Mucosa of descending colon (tissue), 3 donors: ENCODE data around the gene PTPN21. TPM values are rescaled to one million over a fixed set of nuclear protein-coding genes. Genes with fewer than 3 reads are reported as not detected.

Experiments
- ATAC-seq: fragments of 200-7000 bp; cut with Tn5 transposase; one replicate; pipeline ENCODE4 v1.9.1; 2020; ENCODE audit warnings: mild to moderate bottlenecking, moderate library complexity
- DNase-seq, 3 donors: peaks; one replicate each; pipeline ENCODE4 v3.0.0-alpha.2; 2020
- H3K36me3 ChIP-seq: fragments of 200-600 bp; one replicate; pipeline ENCODE4 v1.8.0; 2021; ENCODE audit warnings: low read depth, mild to moderate bottlenecking
- H3K4me1 ChIP-seq: fragments of 200-600 bp; one replicate; pipeline ENCODE4 v1.8.0; 2021; ENCODE audit warnings: low read depth, mild to moderate bottlenecking
- H3K4me3 ChIP-seq: fragments of 200-600 bp; one replicate; pipeline ENCODE4 v1.8.0; 2021; ENCODE audit warnings: mild to moderate bottlenecking
- H3K9me3 ChIP-seq: fragments of 200-600 bp; one replicate; pipeline ENCODE4 v1.8.0; 2021; ENCODE audit warnings: mild to moderate bottlenecking
- intact Hi-C, 2 donors: fragments of 100-400 bp; cut with DNase I in 1 of 2; cut with micrococcal nuclease in 1 of 2; formaldehyde crosslinking; loops; one replicate each; pipeline versions ENCODE4 v1.11.0 to v1.11.1; 2022; cut with DNase I, micrococcal nuclease
- total RNA-seq, 3 donors: library from RNA; stranded (reverse); fragmentation: NEBNext Ultra II Directional in 2 of 3; extraction: Animal tissue kit (Norgen Biotek cat#: 25700) in 2 of 3; gene quantifications; one replicate each; pipeline versions ENCODE4 v1.2.1 to v1.2.4, GENCODE V29; 2021 to 2023
- TF ChIP-seq, protein P1 (sequence below): fragments of 200-600 bp; IDR thresholded peaks from one replicate; pipeline ENCODE4 v1.8.0; 2022; ENCODE audit warnings: antibody characterized with exemption, mild to moderate bottlenecking
- donor health status: DM: no; HTN: no; CAD: no; lungs with moderate emphysema.
- donor health status: DM: no; HTN: no; CAD: no.
- donor health status: DM: no; HTN: yes; CAD: no.

PTPN21 gene
- total RNA-seq, 3 donors from 2014 or later, result 37.0 to 51.8 (median 44.7) TPM

DNA sequence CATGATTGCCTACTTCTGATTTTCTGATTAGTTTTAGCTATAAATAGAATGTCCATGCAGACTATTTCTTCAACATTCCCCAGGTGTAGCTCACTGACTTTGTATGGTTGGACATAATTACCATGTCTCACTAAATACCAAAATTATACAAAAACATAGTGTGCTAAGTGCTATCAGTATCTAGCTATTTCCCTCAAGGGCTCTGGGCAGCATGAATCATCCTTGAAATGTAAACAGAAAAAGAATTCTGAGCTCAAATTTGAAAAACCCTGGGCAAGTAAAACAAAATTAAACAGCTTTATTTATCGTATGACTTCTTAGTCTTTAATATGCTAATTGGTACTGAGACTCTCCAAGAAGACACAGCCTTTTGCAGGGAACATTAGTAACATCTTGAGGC, 86.4 kb downstream of the PTPN21 start:
- no peaks in the 10 kb centered on the region for H3K4me1 ChIP-seq
- H3K36me3 ChIP-seq, result no peaks in the 10 kb centered on the region
- TF ChIP-seq, protein P1, sequence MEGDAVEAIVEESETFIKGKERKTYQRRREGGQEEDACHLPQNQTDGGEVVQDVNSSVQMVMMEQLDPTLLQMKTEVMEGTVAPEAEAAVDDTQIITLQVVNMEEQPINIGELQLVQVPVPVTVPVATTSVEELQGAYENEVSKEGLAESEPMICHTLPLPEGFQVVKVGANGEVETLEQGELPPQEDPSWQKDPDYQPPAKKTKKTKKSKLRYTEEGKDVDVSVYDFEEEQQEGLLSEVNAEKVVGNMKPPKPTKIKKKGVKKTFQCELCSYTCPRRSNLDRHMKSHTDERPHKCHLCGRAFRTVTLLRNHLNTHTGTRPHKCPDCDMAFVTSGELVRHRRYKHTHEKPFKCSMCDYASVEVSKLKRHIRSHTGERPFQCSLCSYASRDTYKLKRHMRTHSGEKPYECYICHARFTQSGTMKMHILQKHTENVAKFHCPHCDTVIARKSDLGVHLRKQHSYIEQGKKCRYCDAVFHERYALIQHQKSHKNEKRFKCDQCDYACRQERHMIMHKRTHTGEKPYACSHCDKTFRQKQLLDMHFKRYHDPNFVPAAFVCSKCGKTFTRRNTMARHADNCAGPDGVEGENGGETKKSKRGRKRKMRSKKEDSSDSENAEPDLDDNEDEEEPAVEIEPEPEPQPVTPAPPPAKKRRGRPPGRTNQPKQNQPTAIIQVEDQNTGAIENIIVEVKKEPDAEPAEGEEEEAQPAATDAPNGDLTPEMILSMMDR, result no peak
- DNase-seq (no peak), ATAC-seq (no peak)
- intact Hi-C loops, result no loop called here
- H3K9me3 ChIP-seq, result no peaks in the 10 kb centered on the region
- H3K4me3 ChIP-seq, result no peak overlapping the region

- ATAC-seq (peak; percentile 71), DNase-seq (peak in 1 of 3 donors; percentile 32)
- H3K36me3 ChIP-seq, result no peaks in the 10 kb centered on the region
- no peak overlapping the region for H3K4me3 ChIP-seq
- TF ChIP-seq, protein P1, result no peak
- intact Hi-C loops, result no loop called here
- no peaks in the 10 kb centered on the region for H3K4me1 ChIP-seq
- H3K9me3 ChIP-seq, result peaks cover 5% of the 10 kb centered on the region
These were observed 91.5 kb downstream of the PTPN21 start for GRCh38 chr14:88463318-88463717.

- TF ChIP-seq, protein P1, result no peak
- DNase-seq (no peak), ATAC-seq (no peak)
- Histone ChIP-seq H3K4me3 (no peak overlapping the region), H3K4me1 (no peaks in the 10 kb centered on the region), H3K36me3 (no peaks in the 10 kb centered on the region), H3K9me3 (no peaks in the 10 kb centered on the region)
- intact Hi-C loops, result no loop called here
These were observed 99.9 kb downstream of the PTPN21 start for GRCh38 chr14:88454886-88455285.

- H3K36me3 ChIP-seq, result no peaks in the 10 kb centered on the region
- intact Hi-C loops, result no loop called here
- no peaks in the 10 kb centered on the region for H3K4me1 ChIP-seq
- no peak for DNase-seq
- ATAC-seq, result no peak
- H3K9me3 ChIP-seq, result no peaks in the 10 kb centered on the region
- TF ChIP-seq, protein P1, result no peak
- H3K4me3 ChIP-seq, result no peak overlapping the region
These were observed 102.6 kb downstream of the PTPN21 start for GRCh38 chr14:88452231-88452630.

GRCh38 chr14:88439088-88439487, 115.7 kb downstream of the PTPN21 start:
- intact Hi-C loops, result no loop called here
- H3K4me3 ChIP-seq, result no peak overlapping the region
- H3K4me1 ChIP-seq, result no peaks in the 10 kb centered on the region
- TF ChIP-seq, protein P1, result no peak
- no peak for ATAC-seq
- no peak for DNase-seq
- no peaks in the 10 kb centered on the region for H3K9me3 ChIP-seq
- H3K36me3 ChIP-seq, result no peaks in the 10 kb centered on the region

GRCh38 chr14:88437658-88438057, 117.1 kb downstream of the PTPN21 start:
- no peaks in the 10 kb centered on the region for H3K36me3 ChIP-seq
- DNase-seq, result no peak
- intact Hi-C loops, result no loop called here
- no peaks in the 10 kb centered on the region for H3K9me3 ChIP-seq
- no peak overlapping the region for H3K4me3 ChIP-seq
- ATAC-seq, result no peak
- no peaks in the 10 kb centered on the region for H3K4me1 ChIP-seq
- TF ChIP-seq, protein P1, result no peak
